GM21825 (cell line): ENCODE measurements around the gene FZR1.
"Not testable (repeated sequence)": the region's sequence is repeated elsewhere in the genome, so short reads cannot be mapped to it uniquely, and the experiment has no call there.

ENCODE experiments used
- ATAC-seq: cut with Tn5 transposase; IDR thresholded peaks from one replicate; pipeline ENCODE4 v1.9.1; 2021; ENCODE audit warnings: mild to moderate bottlenecking, moderate library complexity; ENCODE audit not compliant: unreplicated experiment

Gene FZR1

GRCh38 chr19:3565139-3565538, 59.0 kb downstream of the FZR1 start:
- ATAC-seq: no peak

GRCh38 chr19:3570042-3570441, 63.9 kb downstream of the FZR1 start:
- not testable (repeated sequence) for ATAC-seq

- no peak for ATAC-seq
Observed at GRCh38 chr19:3570606-3571011, 64.5 kb downstream of the FZR1 start.

GRCh38 chr19:3572132-3572854, 66.2 kb downstream of the FZR1 start:
- ATAC-seq: peak; percentile 82

GRCh38 chr19:3572855-3573161, 66.7 kb downstream of the FZR1 start, which contains the start of gene HMG20B:
Gene HMG20B, plus strand, starts transcription at chr19:3572944. Its CDS starts 366 bp downstream, at chr19:3573310.
- ATAC-seq: no peak

- peak; percentile 7 for ATAC-seq
Observed at GRCh38 chr19:3573162-3573857, 67.2 kb downstream of the FZR1 start.

- ATAC-seq: no peak
Observed at GRCh38 chr19:3573858-3574637, 67.9 kb downstream of the FZR1 start.

- ATAC-seq: no peak
Observed at GRCh38 chr19:3575260-3575741, 69.2 kb downstream of the FZR1 start.

- ATAC-seq: no peak
Observed at GRCh38 chr19:3575949-3576673, 70.0 kb downstream of the FZR1 start.

GRCh38 chr19:3576696-3577443, 70.8 kb downstream of the FZR1 start:
- ATAC-seq: no peak

GRCh38 chr19:3577723-3578344, 71.7 kb downstream of the FZR1 start:
- no peak for ATAC-seq

GRCh38 chr19:3578390-3578789, 72.3 kb downstream of the FZR1 start:
- no peak for ATAC-seq

GRCh38 chr19:3580156-3580934, 74.2 kb downstream of the FZR1 start:
- no peak for ATAC-seq

GRCh38 chr19:3581792-3582191, 75.7 kb downstream of the FZR1 start:
- ATAC-seq: not testable (repeated sequence)

GRCh38 chr19:3584036-3584802, 78.1 kb downstream of the FZR1 start:
- ATAC-seq: not testable (repeated sequence)

- no peak for ATAC-seq
Observed at GRCh38 chr19:3585301-3586126, 79.4 kb downstream of the FZR1 start, which contains the start of gene GIPC3. Gene GIPC3, plus strand, starts transcription at chr19:3585478. Its CDS starts 120 bp downstream, at chr19:3585598.

- ATAC-seq: no peak
Observed at GRCh38 chr19:3586127-3586626, 80.1 kb downstream of the FZR1 start.
